Keratinocyte (primary cell): ENCODE measurements around the gene ASTN2. TPM values are rescaled to one million over a fixed set of nuclear protein-coding genes. Genes with fewer than 3 reads are reported as not detected.

Experiments
- DNase-seq: peaks from one replicate; pipeline ENCODE4 v3.0.0-alpha.2; 2011; ENCODE audit warnings: low read depth, missing footprints, low spot score
- FAIRE-seq: peaks from 2 replicates; lab custom pipeline; 2011; peaks lifted over from hg19 to GRCh38; lab: Jason Lieb, UNC
- H2AFZ ChIP-seq: 2 replicates; pipeline ENCODE4 v1.6.0; 2012; ENCODE audit warnings: low read length, control low read depth, inconsistent platforms; ENCODE audit not compliant: control insufficient read depth
- H3K27ac ChIP-seq: 2 replicates; pipeline ENCODE4 v1.5.1; 2011; ENCODE audit warnings: low read length; ENCODE audit not compliant: control insufficient read depth, insufficient read depth
- H3K27me3 ChIP-seq: 3 replicates; pipeline ENCODE4 v1.6.0; 2011; ENCODE audit warnings: low read length; ENCODE audit not compliant: control insufficient read depth, insufficient read depth; ENCODE audit errors: extremely low read depth
- H3K36me3 ChIP-seq, 2 experiments: 2 replicates in 1 of 2; 3 replicates in 1 of 2; pipeline ENCODE4 v1.5.1; 2011; ENCODE audit warnings: low read length in 2 of 2, mild to moderate bottlenecking in 1 of 2; ENCODE audit not compliant: control insufficient read depth in 2 of 2, insufficient read depth in 2 of 2; ENCODE audit errors: extremely low read depth in 1 of 2
- H3K4me1 ChIP-seq: 3 replicates; pipeline ENCODE4 v1.5.1; 2011; ENCODE audit warnings: low read length; ENCODE audit not compliant: control insufficient read depth, insufficient read depth; ENCODE audit errors: extremely low read depth
- H3K4me2 ChIP-seq: 3 replicates; pipeline ENCODE4 v1.6.0; 2011; ENCODE audit warnings: low read depth, low read length; ENCODE audit not compliant: control insufficient read depth, insufficient read depth; ENCODE audit errors: extremely low read depth
- H3K4me3 ChIP-seq, 3 experiments: fragments of 200-600 bp in 1 of 3; sonication (generic) in 1 of 3; 2 replicates in 2 of 3; 3 replicates in 1 of 3; pipeline ENCODE4 v1.5.1; 2011 to 2016; ENCODE audit warnings: low read length in 3 of 3, mild to moderate bottlenecking in 3 of 3, control low read depth in 2 of 3, inconsistent platforms in 1 of 3, low read depth in 1 of 3, mixed read lengths in 1 of 3, mixed run types in 1 of 3, moderate library complexity in 1 of 3; ENCODE audit not compliant: control insufficient read depth in 2 of 3, insufficient read depth in 2 of 3; ENCODE audit errors: extremely low read depth in 1 of 3
- H3K79me2 ChIP-seq: 2 replicates; pipeline ENCODE4 v1.6.0; 2012; ENCODE audit warnings: low read length; ENCODE audit not compliant: control insufficient read depth, insufficient read depth
- H3K9ac ChIP-seq: 3 replicates; pipeline ENCODE4 v1.6.0; 2011; ENCODE audit warnings: low read length; ENCODE audit not compliant: control insufficient read depth, insufficient read depth; ENCODE audit errors: extremely low read depth
- H3K9me1 ChIP-seq: 3 replicates; pipeline ENCODE4 v1.6.0; 2011; ENCODE audit warnings: low read length; ENCODE audit not compliant: control insufficient read depth, insufficient read depth; ENCODE audit errors: extremely low read depth
- H3K9me3 ChIP-seq: 2 replicates; pipeline ENCODE4 v1.5.1; 2012; ENCODE audit warnings: low read depth, low read length; ENCODE audit not compliant: control insufficient read depth
- H4K20me1 ChIP-seq: 3 replicates; pipeline ENCODE4 v1.6.0; 2011; ENCODE audit warnings: low read length; ENCODE audit not compliant: control insufficient read depth, insufficient read depth; ENCODE audit errors: extremely low read depth
- EZH2 ChIP-seq: IDR thresholded peaks from one replicate; pipeline ENCODE4 v1.6.1; 2012; ENCODE audit warnings: inconsistent platforms, mild to moderate bottlenecking, low read length, moderate library complexity
- dilution Hi-C: fragments of 300-500 bp; cut with MboI; formaldehyde crosslinking; loops from one replicate; pipeline ENCODE4 v1.7.0; 2020; ENCODE audit warnings: low sequenced_read_pairs; ENCODE audit not compliant: extremely low pct_ligation_motif_present
- polyA plus RNA-seq, 5 experiments: library from polyadenylated mRNA; depleted of rRNA in 3 of 5; stranded (reverse) in 3 of 5; stranded (forward) in 1 of 5; unstranded in 1 of 5; fragments of >200 nt; gene quantifications; 1 replicate in 1 of 5; 2 replicates in 3 of 5; 3 replicates in 1 of 5; pipeline versions ENCODE4 v1.2.1 to v1.2.3, GENCODE V29; 2011 to 2012; ENCODE audit warnings: missing spikeins in 2 of 5, low read depth in 1 of 5, low replicate concordance in 1 of 5
- TF ChIP-seq, protein P1 (sequence below), 3 experiments: IDR thresholded peaks in 1 of 3; conservative IDR thresholded peaks in 1 of 3; optimal IDR thresholded peaks in 1 of 3; 2 replicates in 2 of 3; 3 replicates in 1 of 3; pipeline versions ENCODE3 to v1.5.1; 2011; ENCODE audit warnings: low read length in 3 of 3, mild to moderate bottlenecking in 3 of 3, moderate library complexity in 2 of 3, control low read depth in 1 of 3, inconsistent platforms in 1 of 3; ENCODE audit not compliant: insufficient read depth in 2 of 3; ENCODE audit errors: extremely low read depth in 1 of 3

ASTN2 gene
- polyA plus RNA-seq, 1 donor (not counting 4 experiments of a cell fraction or from before 2014, with no cell fraction given) = 0.31 TPM

DNA sequence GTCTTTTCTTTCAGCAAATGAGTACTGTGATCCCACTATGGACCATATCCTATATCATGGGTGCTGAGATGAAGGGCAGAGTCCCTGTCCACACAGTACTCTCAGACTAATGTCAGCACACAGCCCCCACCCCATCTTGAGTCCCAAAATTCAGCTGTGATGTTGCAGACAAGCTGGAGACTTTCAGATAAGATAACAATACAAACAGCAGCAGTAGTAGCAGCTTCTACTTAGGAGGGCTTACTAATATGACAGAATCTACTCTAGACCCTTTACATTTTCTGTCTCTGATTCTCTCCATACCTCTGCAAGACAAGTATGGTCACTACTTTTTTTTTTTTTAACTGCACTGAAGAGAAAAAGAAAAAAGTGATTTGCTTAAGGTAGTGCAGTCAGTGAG is 856.8 kb downstream of the ASTN2 start:
- dilution Hi-C loops = no loop called here
- Histone ChIP-seq H2AFZ (no peak overlapping the region), H3K27ac (no peak overlapping the region), H4K20me1 (no peaks in the 10 kb centered on the region), H3K36me3 (no peaks in the 10 kb centered on the region), H3K4me2 (no peak overlapping the region), H3K9me1 (no peaks in the 10 kb centered on the region), H3K4me3 (no peak overlapping the region), H3K9me3 (no peaks in the 10 kb centered on the region), H3K27me3 (no peaks in the 10 kb centered on the region), H3K79me2 (no peaks in the 10 kb centered on the region), H3K9ac (no peak overlapping the region), H3K4me1 (no peaks in the 10 kb centered on the region)
- FAIRE-seq (no peak), DNase-seq (no peak)
- TF ChIP-seq, protein P1, sequence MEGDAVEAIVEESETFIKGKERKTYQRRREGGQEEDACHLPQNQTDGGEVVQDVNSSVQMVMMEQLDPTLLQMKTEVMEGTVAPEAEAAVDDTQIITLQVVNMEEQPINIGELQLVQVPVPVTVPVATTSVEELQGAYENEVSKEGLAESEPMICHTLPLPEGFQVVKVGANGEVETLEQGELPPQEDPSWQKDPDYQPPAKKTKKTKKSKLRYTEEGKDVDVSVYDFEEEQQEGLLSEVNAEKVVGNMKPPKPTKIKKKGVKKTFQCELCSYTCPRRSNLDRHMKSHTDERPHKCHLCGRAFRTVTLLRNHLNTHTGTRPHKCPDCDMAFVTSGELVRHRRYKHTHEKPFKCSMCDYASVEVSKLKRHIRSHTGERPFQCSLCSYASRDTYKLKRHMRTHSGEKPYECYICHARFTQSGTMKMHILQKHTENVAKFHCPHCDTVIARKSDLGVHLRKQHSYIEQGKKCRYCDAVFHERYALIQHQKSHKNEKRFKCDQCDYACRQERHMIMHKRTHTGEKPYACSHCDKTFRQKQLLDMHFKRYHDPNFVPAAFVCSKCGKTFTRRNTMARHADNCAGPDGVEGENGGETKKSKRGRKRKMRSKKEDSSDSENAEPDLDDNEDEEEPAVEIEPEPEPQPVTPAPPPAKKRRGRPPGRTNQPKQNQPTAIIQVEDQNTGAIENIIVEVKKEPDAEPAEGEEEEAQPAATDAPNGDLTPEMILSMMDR (optimal IDR thresholded peaks at IDR 0.05 in 1 of 3, IDR thresholded peaks at IDR 0.05 in 1 of 3, conservative IDR thresholded peaks at IDR 0.05 in 1 of 3; ENCODE audit: extremely low read depth in 1 of 3, insufficient read depth in 2 of 3, low read length in 3 of 3) = no peak
- TF ChIP-seq EZH2 = no peak

DNA sequence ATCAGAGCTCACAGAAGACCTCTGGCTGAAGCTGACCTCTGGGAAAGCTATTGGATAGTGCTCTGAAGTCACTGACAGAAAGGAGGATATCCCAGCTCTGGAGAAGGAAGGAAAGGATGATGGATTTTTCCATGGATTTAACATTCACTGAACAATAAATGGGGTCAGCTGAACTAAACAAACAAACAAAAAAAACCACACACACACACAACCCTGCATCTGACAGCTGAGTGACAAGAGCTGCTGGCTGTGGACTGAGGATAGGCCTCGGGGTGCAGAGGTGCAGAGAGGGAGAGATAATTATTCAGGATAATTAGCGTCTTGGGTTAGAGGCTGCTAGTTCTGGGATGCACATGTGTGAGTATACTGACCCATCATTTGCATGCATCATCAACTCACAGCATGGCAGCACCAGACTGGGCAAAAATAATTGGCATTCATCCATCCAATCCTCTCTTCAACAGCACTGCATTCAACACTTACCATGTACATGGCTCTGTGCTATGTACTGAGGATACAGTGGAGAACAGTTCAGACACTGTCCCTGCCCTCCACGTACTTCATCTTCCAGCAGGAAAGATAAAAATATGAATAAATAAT is 859.2 kb downstream of the ASTN2 start:
- Histone ChIP-seq H3K4me2 (no peak overlapping the region), H3K4me1 (peaks cover 9% of the 10 kb centered on the region), H3K9me1 (no peaks in the 10 kb centered on the region), H3K9ac (no peak overlapping the region), H3K9me3 (no peaks in the 10 kb centered on the region), H4K20me1 (no peaks in the 10 kb centered on the region), H3K4me3 (no peak overlapping the region), H3K27me3 (no peaks in the 10 kb centered on the region), H3K79me2 (no peaks in the 10 kb centered on the region), H2AFZ (no peak overlapping the region), H3K27ac (no peak overlapping the region), H3K36me3 (no peaks in the 10 kb centered on the region)
- dilution Hi-C loops = no loop called here
- TF ChIP-seq, protein P1 (optimal IDR thresholded peaks at IDR 0.05 in 1 of 3, IDR thresholded peaks at IDR 0.05 in 1 of 3, conservative IDR thresholded peaks at IDR 0.05 in 1 of 3; ENCODE audit: extremely low read depth in 1 of 3, insufficient read depth in 2 of 3, low read length in 3 of 3) = no peak
- TF ChIP-seq EZH2 = no peak
- DNase-seq (no peak), FAIRE-seq (no peak)
